Measurements from ENCODE around the gene TRIM41.
"Not testable (repeated sequence)": the region's sequence is repeated elsewhere in the genome, so short reads cannot be mapped to it uniquely, and the experiment has no call there.

Gene TRIM41

GRCh38 chr5:181212080-181212479 is 11.0 kb upstream of the TRIM41 start:
- DNase-seq: no peak

GRCh38 chr5:181212934-181213333 is 10.1 kb upstream of the TRIM41 start:
- no peak for DNase-seq

GRCh38 chr5:181214249-181214648 is 8.8 kb upstream of the TRIM41 start:
- DNase-seq: not testable (repeated sequence)

- DNase-seq: peak; percentile 25 to 56
Observed at GRCh38 chr5:181215997-181216989, 6.8 kb upstream of the TRIM41 start.

- peak; percentile 72 to 77 for DNase-seq
Observed at GRCh38 chr5:181217111-181217802, 5.8 kb upstream of the TRIM41 start.

GRCh38 chr5:181217803-181218062 is 5.3 kb upstream of the TRIM41 start:
- DNase-seq: peak; percentile 36 to 64

- no peak for DNase-seq
Observed at GRCh38 chr5:181218795-181219124, 4.3 kb upstream of the TRIM41 start.

- no peak for DNase-seq
Observed at GRCh38 chr5:181219262-181220177, 3.6 kb upstream of the TRIM41 start.

- DNase-seq: no peak
Observed at GRCh38 chr5:181220178-181220515, 2.9 kb upstream of the TRIM41 start.

- peak; percentile 62 to 75 for DNase-seq
Observed at GRCh38 chr5:181221105-181221791, 1.8 kb upstream of the TRIM41 start.

- DNase-seq: peak; percentile 95 to 97
Observed at GRCh38 chr5:181221792-181222629, 1.1 kb upstream of the TRIM41 start.

GRCh38 chr5:181222630-181223057 is 437 bp upstream of the TRIM41 start:
- DNase-seq: no peak

- DNase-seq: peak in 1 of 2 donors; percentile 62
Observed at GRCh38 chr5:181223729-181224389, 778 bp downstream of the TRIM41 start.

GRCh38 chr5:181224390-181225229 is 1.5 kb downstream of the TRIM41 start:
- DNase-seq: peak in 1 of 2 donors; percentile 56

GRCh38 chr5:181229996-181230395 is 6.9 kb downstream of the TRIM41 start:
- no peak for DNase-seq

GRCh38 chr5:181230551-181230950 is 7.5 kb downstream of the TRIM41 start:
- no peak for DNase-seq

- DNase-seq: no peak
Observed at GRCh38 chr5:181231432-181231831, 8.4 kb downstream of the TRIM41 start.

- DNase-seq: no peak
Observed at GRCh38 chr5:181232593-181232992, 9.5 kb downstream of the TRIM41 start.

- DNase-seq: no peak
Observed at GRCh38 chr5:181233088-181233800, 10.2 kb downstream of the TRIM41 start.

Data from CD4-positive, alpha-beta T cell treated with Interferon alpha-2 for 1 hour (primary cell).